HFF-Myc (cell line): ENCODE data around the gene HS3ST1.

Experiments used
- DNase-seq: peaks from one replicate; pipeline ENCODE4 v3.0.0-alpha.2; 2011; ENCODE audit warnings: low read depth; ENCODE audit errors: extremely low read depth
- H3K4me3 ChIP-seq: replicated peaks from 2 replicates; pipeline ENCODE4 v1.5.1; 2011; ENCODE audit warnings: low read depth, mild to moderate bottlenecking, control low read depth, low read length
- CTCF ChIP-seq: IDR thresholded peaks from 2 replicates; pipeline ENCODE4 v1.5.1; 2012; ENCODE audit warnings: mild to moderate bottlenecking, low read depth, low read length, control low read depth; ENCODE audit errors: missing control alignments

Gene HS3ST1

GRCh38 chr4:11455201-11455835 lies 26.6 kb upstream of the HS3ST1 start:
- DNase-seq, result no peak
- TF ChIP-seq CTCF, result no peak
- no peak overlapping the region for H3K4me3 ChIP-seq

- H3K4me3 ChIP-seq, result no peak overlapping the region
- DNase-seq, result no peak
- no peak for TF ChIP-seq CTCF
These were observed 23.0 kb upstream of the HS3ST1 start for GRCh38 chr4:11451716-11452115.

- DNase-seq, result no peak
- no peak overlapping the region for H3K4me3 ChIP-seq
- TF ChIP-seq CTCF, result no peak
These were observed 17.6 kb upstream of the HS3ST1 start for GRCh38 chr4:11446155-11446811.

GRCh38 chr4:11441194-11441556 lies 12.5 kb upstream of the HS3ST1 start:
- TF ChIP-seq CTCF, result no peak
- H3K4me3 ChIP-seq, result no peak overlapping the region
- DNase-seq, result no peak

GRCh38 chr4:11440481-11441193 lies 11.9 kb upstream of the HS3ST1 start:
- no peak for TF ChIP-seq CTCF
- DNase-seq, result no peak
- H3K4me3 ChIP-seq, result no peak overlapping the region

- no peak for DNase-seq
- no peak overlapping the region for H3K4me3 ChIP-seq
- TF ChIP-seq CTCF, result no peak
These were observed 11.1 kb upstream of the HS3ST1 start for GRCh38 chr4:11439836-11440235.
